Amygdala (tissue), 56 donors: ENCODE data around the gene SSTR5.

Source experiments
- DNase-seq, 56 donors: peaks; one replicate each; lab custom pipeline; 2025; lab: John Stamatoyannopoulos, UW

The SSTR5 gene

GRCh38 chr16:1070084-1070863 lies 2.3 kb upstream of the SSTR5 start:
- no peak for DNase-seq

GRCh38 chr16:1070864-1071408 lies 1.6 kb upstream of the SSTR5 start:
- no peak for DNase-seq

- no peak for DNase-seq
Observed at GRCh38 chr16:1071561-1072225, 854 bp upstream of the SSTR5 start.

GRCh38 chr16:1073262-1073558 lies 663 bp downstream of the SSTR5 start:
- no peak for DNase-seq

- no peak for DNase-seq
Observed at GRCh38 chr16:1073566-1074378, 1.2 kb downstream of the SSTR5 start.

GRCh38 chr16:1074379-1074649 lies 1.8 kb downstream of the SSTR5 start:
- no peak for DNase-seq

- DNase-seq = no peak
Observed at GRCh38 chr16:1075546-1075945, 3.0 kb downstream of the SSTR5 start.

GRCh38 chr16:1076801-1077576 lies 4.4 kb downstream of the SSTR5 start:
- DNase-seq = no peak

GRCh38 chr16:1077877-1078578 lies 5.5 kb downstream of the SSTR5 start:
- no peak for DNase-seq

GRCh38 chr16:1078579-1079021 lies 6.1 kb downstream of the SSTR5 start:
- DNase-seq = no peak

- no peak for DNase-seq
Observed at GRCh38 chr16:1079341-1079740, 6.8 kb downstream of the SSTR5 start.

- DNase-seq = no peak
Observed at GRCh38 chr16:1079786-1080525, 7.4 kb downstream of the SSTR5 start.

GRCh38 chr16:1080801-1081733 lies 8.5 kb downstream of the SSTR5 start:
- no peak for DNase-seq

- DNase-seq = no peak
Observed at GRCh38 chr16:1081734-1082265, 9.3 kb downstream of the SSTR5 start.

- no peak for DNase-seq
Observed at GRCh38 chr16:1082266-1082951, 9.9 kb downstream of the SSTR5 start.

GRCh38 chr16:1082952-1083675 lies 10.6 kb downstream of the SSTR5 start:
- no peak for DNase-seq

- no peak for DNase-seq
Observed at GRCh38 chr16:1084971-1085370, 12.4 kb downstream of the SSTR5 start.
